Glomerular visceral epithelial cell (primary cell): ENCODE measurements around the gene ADGRL3.
"Not testable (repeated sequence)": the region's sequence is repeated elsewhere in the genome, so short reads cannot be mapped to it uniquely, and the experiment has no call there.

Experiments used
- DNase-seq: peaks from one replicate; pipeline ENCODE4 v3.0.0-alpha.2; 2016; ENCODE audit errors: extremely low spot score

ADGRL3 gene

GRCh38 chr4:61205066-61205465, 4.9 kb downstream of the ADGRL3 start:
- no peak for DNase-seq

DNA sequence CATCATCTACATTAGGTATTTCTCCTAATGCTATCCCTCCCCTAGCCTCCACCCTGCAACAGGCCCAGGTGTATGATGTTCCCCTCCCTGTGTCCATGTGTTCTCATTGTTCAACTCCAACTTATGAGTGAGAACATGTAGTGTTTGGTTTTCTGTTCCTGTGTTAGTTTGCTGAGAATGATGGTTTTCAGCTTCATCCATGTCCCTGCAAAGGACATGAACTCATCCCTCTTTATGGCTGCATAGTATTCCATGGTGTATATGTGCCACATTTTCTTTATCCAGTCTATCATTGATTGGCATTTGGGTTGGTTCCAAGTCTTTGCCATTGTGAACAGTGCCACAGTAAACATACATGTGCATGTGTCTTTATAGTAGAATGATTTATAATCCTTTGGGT, 7.0 kb downstream of the ADGRL3 start:
- not testable (repeated sequence) for DNase-seq

DNA sequence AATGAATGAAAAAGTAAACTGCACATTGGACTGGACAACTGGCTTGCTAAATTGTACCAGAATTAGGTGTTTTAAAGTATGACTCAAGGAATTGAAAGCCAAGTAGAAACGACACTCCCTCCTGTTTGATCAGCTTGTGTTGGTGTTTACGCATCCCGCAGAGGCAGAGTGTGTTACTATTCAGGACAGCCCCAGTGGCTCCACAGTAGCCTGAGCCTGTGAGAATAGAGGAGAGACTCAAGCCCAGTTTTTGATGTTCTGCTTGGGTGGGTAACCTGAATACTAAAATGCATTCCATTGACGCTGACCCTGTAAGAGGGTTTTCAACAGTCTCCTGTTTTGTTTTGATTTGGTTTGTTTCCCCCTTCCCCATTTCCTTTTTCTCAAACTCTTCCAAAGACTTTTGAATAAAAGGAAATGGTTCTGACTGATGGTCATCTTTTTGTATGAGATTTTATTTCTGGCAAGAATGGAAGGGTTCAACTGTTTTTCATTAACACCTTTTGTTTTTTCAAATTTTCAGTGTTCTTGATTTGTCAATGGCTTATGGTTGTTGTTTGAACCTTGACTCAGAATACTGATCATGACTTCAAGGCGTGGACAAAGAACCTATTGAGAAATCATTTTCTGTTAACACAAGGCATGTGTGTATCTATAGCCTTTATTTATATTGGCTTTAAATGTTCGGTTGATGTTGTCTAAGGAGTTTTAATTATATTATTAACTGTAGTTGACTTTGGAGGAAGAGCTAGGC, 10.2 kb downstream of the ADGRL3 start:
- DNase-seq, result no peak

DNA sequence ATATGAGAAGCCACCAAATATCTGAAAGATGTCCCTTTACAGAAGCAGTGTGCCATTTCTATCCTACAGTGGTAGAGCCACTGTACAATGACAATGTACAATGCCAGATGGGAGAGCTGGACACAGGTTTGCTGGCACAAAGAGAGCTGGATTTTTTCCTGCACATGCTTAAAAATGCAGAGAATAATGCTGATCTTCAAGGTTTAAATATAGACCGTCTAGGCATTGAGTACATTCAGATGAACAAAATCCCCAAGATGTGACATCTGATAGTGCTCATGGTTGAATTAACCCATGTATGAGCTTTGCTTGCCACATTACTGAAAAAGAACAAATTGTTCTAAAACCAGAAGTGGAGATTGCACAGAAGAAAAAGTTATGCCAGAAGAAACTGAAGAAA, 11.7 kb downstream of the ADGRL3 start:
- no peak for DNase-seq

DNA sequence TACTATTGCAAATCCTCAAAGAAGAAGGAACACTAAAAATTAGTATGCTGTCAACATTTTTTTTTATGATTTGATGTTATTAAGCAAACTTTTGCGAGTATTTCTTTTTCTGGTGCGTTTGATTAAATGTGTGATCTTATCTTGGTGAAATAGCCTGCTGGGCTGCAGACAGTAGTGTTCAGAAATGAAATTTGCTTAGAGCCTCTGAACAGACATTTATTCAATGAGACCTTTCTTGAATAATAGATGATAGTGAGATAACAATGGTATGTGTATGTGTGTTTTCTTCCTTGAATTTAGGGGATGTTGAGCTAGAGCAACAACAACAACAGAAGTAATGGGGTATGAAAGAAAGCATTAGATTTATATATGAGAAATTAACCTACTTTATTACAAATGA, 12.7 kb downstream of the ADGRL3 start:
- DNase-seq, result no peak

DNA sequence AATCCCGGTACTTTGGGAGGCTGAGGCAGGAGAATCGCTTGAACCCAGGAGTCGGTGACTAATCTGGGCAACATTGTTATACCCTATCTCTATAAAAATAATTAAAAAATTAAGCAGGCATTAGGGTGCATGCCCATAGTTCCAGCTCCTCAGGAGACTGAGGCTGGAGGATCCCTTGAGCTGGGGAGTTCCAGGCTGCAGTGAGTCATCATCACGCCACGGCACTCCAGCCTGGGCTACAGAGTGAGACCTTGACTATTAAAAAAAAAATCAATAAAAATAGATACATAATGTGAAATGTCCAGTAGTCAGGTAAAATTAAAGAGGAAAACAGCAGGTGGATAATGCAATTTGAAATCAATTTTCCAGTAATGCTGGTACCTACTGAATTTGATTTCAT, 14.6 kb downstream of the ADGRL3 start:
- DNase-seq, result no peak

DNA sequence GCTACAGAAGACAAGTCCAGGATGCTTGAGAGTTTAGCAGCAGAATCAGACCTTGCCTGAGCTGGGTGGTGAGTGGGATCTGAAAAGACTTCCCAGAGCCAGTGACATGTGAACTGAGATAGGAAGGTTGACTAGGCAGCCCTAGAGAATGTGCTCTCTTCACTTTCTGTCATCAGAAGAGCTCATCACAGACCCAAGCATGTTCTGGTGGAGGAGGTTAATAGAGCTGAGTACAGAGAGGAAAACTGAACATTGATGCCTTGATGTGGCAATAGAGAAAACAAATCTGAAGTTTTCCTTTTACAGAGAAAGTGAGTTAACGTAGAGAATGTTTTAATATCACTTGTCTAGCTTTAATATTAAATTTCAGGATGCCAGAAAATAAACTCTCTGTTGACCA, 17.1 kb downstream of the ADGRL3 start:
- DNase-seq, result no peak

GRCh38 chr4:61220556-61220955, 20.4 kb downstream of the ADGRL3 start:
- DNase-seq, result no peak

DNA sequence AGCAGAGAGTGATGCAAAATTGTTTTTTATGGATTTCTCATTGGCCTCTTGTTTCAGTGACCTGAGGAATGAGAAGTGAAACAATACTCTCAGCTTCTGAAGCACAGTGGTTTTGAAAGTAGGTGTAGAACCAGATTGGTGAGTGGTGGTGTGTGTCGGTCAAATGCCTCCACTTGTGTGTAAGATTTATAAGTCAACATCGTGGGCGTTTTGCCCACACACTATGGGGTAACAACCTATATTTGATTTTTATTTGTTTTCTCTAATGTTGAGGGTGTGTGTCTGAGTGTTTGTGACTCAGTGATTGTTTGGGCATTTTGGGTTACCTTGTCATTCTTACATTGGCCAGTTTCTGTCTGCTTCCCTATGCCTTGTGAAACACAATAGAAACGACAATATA, 23.3 kb downstream of the ADGRL3 start:
- DNase-seq, result no peak

- no peak for DNase-seq
These were observed 24.4 kb downstream of the ADGRL3 start for GRCh38 chr4:61224573-61224972.

DNA sequence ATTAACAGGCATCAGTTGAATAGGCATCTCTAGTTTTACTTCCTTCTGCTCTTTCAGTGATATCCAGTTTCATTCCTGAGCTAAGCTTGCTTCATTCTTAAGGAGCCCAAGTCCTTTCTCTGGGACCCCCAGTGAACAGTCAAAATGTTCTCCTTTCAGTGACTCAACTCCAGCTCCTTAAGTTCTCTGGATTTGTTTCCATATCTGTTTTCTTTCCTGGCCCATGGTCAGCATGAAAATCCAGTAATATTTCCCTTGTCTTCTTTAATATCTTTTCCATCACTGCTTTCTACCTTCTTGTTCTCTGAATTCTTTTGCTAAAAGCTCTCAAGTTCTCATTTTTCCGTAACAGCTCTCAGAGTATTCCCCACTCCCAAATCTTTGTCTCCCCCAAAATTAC, 25.5 kb downstream of the ADGRL3 start:
- DNase-seq, result no peak

- DNase-seq, result no peak
These were observed 31.3 kb downstream of the ADGRL3 start for GRCh38 chr4:61231421-61231820.

DNA sequence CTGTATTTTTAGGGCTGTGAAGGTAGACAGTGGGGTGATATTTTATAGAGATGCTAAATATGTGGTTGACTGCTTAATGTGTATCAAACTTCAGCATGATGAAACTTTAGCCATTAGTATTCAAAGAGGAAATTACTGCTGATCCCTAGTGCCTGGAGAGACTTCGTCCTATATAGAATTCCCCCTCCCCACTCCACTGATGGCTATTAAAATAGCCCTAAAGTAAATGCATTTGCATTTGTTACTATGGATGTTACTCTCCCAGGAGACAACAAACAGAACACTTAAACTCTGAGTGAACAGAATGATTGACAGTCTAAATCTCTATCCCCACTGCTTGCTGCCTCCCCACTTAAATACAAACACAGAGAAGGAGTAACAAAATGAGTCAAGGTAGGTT, 39.1 kb downstream of the ADGRL3 start:
- no peak for DNase-seq

DNA sequence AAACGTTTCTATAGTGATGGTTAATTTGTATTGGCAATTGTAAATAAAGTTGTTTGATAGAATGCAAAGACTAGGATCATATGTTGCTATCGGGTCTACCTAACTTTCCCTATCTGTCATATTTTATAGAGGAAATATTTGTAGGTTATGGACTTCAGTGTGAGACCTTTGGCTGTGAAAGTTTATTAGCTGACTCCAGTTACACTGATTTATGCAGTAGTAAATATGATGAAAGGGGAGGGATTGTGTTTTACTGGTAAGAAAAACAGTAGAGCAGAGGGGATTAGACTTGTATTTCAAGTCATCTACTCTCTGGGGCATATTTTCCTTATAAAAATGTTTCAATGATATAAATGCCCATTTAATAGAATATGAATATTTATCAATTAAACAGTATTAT, 43.8 kb downstream of the ADGRL3 start:
- DNase-seq, result no peak

DNA sequence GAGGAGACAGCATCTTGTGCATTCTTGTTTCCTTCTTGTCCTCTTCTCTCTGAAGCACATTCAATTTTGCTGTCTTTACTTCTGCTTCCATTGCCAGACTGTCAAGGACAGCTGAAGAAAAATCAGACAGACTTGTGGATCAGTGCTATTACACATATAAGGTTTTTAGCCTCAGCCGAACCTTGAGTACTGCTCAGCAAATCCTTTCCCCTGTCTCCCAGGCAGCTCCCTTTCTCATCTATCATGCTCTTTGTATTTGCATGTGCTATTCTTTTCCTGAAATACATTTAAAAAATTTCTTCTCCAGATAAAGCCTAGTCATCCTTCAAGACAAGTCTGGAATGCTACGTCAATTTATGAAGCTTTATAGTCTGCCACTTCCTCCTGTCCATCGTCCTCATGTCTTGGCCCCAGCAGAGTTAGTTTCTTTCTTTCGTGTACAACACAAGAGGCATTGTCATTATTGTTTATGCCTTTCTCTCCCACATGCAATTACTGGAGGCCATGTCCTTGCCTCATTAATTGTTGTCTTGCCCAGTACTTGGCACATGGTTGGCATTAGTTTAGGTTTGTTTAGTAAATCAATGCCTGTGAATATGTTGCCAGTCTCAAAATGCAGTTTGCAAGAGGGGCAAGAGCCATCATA, 45.1 kb downstream of the ADGRL3 start:
- no peak for DNase-seq

DNA sequence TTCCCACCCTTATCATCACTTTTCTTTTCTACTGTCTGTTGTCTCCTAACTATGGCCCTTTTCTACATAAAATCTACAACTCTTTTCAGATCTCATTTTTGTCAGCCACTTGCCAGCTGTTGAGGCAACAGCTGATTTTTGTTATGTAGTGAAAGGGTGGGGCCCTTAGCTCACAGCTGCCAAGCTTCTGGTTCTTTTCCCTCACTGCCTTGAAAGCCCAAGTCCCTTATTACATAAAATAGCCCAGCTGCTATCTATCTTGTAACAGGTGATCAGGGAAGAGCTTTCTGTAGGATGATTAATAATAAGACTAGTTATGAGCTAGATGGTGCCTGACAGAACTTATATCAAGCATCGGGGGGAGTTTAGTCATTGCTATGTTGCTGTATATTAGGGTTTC, 45.9 kb downstream of the ADGRL3 start:
- DNase-seq, result no peak

DNA sequence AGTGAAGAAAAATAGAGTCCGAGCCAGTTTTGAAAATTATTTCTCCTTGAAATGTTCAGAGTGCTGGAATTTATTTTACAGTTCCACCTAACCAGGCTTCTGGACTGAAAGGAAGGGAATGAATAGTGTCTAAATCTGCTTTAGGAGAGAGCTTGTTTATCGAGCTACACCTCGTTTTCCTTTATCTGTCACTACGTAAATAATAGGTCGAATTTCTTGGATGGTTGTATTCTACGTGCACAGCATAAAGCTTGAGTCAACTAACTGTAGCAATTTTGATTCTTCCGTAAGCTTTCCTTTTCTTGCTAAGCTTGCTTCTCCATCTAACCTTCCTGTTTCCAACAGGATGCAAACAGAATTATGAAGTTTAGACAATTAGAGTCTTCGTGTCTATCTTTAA, 48.6 kb downstream of the ADGRL3 start:
- DNase-seq, result no peak

- DNase-seq, result no peak
These were observed 51.0 kb downstream of the ADGRL3 start for GRCh38 chr4:61251129-61251528.

DNA sequence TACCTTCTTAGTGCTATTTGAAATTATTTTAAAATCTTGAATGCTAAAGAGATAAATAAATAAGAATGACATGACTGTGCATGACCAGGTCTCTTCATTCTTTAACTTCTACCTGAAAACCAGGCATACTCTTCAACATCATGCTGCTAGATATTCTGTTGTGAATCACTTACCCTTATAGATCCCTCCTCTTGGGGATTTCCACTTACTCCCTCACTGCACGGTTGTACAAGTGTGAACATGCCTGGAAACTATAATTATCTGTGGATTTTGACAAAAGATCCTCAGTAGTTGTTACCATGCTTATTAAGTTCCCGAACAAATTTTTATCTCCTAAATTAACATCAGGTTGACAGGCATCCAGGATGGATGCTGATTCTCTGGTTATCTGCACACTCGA, 54.3 kb downstream of the ADGRL3 start:
- peak; percentile 1 for DNase-seq

DNA sequence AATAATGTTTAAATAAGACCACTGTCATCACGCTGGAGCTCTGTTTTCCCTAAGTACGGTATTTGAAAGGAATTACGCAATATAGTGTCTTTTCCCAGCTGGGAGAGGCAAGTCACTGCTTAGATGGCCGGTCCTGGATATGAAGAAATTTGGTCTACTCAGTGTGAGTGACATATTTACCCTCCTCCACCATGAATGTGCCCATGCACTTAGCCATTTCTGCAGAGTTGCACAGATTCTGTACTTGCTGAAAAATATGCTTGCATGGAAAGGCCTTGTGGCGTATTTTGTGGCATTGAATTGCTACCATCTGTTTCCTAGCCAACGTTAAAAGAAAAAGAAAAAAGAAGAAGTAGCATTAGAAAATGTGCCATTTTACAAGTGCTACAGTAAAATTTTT, 73.1 kb downstream of the ADGRL3 start:
- DNase-seq, result no peak

GRCh38 chr4:61274286-61274685, 74.2 kb downstream of the ADGRL3 start:
- no peak for DNase-seq

- DNase-seq, result no peak
These were observed 75.1 kb downstream of the ADGRL3 start for GRCh38 chr4:61275241-61275640.

DNA sequence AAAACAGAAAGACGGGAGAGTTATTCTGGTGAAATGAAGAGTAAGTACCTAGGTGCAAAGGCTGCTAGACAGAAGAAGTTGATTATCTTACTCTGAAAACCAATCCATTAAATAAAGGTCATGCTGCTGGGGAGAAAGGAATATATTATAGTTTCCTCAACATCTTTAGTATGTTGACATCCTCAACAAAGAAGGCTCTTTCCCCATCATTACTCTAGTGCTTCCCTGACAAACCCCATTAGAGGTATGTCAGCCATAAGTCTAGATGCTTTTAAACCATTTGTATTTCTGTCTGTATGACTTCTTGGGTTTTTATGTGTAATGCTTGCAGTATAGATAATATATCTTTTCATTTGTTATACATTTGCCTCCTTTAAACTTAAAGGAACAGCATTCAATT, 75.9 kb downstream of the ADGRL3 start:
- no peak for DNase-seq
